ENCODE measurements around the gene PLXDC1. TPM values are rescaled to one million over a fixed set of nuclear protein-coding genes. Genes with fewer than 3 reads are reported as not detected.

Gene PLXDC1
- total and polyA plus RNA-seq, 2 of the 13 experiments (the other 11 are each of a cell fraction or from before 2014, with no cell fraction given): not detected

DNA sequence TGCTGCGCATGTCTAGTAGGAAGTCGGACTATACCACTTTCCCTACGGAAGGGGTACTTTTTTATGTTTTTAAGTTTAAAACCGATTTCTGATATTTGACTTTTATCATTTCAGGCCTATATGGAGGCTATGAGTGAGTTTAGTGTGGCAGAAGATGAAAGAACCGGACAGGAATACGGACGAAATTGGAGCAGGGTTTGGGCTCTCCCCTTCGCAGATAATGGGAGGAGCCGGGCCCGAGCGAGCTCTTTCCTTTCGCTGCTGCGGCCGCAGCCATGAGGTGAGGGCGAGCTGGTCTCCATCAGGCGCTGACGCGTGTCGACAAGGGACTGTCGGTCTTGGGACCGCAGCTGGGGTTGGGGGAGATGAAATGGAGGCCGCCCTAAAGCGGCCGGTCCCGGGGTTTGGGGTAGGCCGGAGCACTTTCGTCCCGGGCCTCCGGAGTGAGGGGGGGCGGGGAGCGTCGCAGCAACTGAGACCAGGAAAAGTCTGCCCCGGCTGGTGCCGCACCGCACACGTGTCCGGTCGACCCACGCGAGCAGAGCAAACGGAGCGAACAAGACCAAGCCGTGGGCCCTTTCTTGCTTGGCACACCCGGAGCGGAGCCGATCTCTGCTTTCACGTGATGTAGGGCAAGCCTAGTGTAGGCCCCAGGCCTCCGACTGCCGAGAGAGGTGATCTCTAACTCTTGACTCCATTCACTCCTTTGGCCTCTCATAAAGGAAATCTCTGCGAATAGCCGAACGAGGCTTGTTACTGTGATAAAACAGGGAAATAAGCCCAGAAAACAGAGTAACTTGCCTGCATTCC lies 48.8 kb upstream of the PLXDC1 start, which contains the start of gene RPL19 (continued):
- TF ChIP-seq, protein P1, sequence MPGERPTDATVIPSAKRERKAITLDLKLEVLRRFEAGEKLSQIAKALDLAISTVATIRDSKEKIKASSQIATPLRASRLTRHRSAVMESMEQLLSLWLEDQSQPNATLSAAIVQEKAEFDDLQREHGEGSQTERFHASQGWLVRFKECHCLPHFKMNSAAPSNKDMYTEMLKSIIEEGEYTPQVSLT (CRISPR knock-in tag; IDR thresholded peaks at IDR 0.05; ENCODE audit: borderline replicate concordance, low read depth): 0 out of 2 replicates have a peak, but pooled peaks have one; percentile 74
- TF ChIP-seq SMYD3 (CRISPR knock-in tag; IDR thresholded peaks at IDR 0.05): peak; percentile 30
- TF ChIP-seq, protein P2, sequence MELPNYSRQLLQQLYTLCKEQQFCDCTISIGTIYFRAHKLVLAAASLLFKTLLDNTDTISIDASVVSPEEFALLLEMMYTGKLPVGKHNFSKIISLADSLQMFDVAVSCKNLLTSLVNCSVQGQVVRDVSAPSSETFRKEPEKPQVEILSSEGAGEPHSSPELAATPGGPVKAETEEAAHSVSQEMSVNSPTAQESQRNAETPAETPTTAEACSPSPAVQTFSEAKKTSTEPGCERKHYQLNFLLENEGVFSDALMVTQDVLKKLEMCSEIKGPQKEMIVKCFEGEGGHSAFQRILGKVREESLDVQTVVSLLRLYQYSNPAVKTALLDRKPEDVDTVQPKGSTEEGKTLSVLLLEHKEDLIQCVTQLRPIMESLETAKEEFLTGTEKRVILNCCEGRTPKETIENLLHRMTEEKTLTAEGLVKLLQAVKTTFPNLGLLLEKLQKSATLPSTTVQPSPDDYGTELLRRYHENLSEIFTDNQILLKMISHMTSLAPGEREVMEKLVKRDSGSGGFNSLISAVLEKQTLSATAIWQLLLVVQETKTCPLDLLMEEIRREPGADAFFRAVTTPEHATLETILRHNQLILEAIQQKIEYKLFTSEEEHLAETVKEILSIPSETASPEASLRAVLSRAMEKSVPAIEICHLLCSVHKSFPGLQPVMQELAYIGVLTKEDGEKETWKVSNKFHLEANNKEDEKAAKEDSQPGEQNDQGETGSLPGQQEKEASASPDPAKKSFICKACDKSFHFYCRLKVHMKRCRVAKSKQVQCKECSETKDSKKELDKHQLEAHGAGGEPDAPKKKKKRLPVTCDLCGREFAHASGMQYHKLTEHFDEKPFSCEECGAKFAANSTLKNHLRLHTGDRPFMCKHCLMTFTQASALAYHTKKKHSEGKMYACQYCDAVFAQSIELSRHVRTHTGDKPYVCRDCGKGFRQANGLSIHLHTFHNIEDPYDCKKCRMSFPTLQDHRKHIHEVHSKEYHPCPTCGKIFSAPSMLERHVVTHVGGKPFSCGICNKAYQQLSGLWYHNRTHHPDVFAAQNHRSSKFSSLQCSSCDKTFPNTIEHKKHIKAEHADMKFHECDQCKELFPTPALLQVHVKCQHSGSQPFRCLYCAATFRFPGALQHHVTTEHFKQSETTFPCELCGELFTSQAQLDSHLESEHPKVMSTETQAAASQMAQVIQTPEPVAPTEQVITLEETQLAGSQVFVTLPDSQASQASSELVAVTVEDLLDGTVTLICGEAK (IDR thresholded peaks at IDR 0.05): no peak
- TF ChIP-seq, protein P2 (CRISPR knock-in tag; IDR thresholded peaks at IDR 0.05): peak; percentile 65
- TF ChIP-seq FLYWCH1 (CRISPR knock-in tag; IDR thresholded peaks at IDR 0.05): no peak
- TF ChIP-seq, protein P3, sequence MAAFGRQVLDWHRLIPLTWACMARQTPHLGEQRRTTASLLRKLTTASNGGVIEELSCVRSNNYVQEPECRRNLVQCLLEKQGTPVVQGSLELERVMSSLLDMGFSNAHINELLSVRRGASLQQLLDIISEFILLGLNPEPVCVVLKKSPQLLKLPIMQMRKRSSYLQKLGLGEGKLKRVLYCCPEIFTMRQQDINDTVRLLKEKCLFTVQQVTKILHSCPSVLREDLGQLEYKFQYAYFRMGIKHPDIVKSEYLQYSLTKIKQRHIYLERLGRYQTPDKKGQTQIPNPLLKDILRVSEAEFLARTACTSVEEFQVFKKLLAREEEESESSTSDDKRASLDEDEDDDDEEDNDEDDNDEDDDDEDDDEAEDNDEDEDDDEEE (CRISPR knock-in tag; IDR thresholded peaks at IDR 0.05): peak; percentile 97
- TF ChIP-seq CREB1 (IDR thresholded peaks at IDR 0.05): no peak; the same call in 1 of the 2 replicates
- no peak; the same call in 1 of the 2 replicates for TF ChIP-seq CREB1 (CRISPR knock-in tag; IDR thresholded peaks at IDR 0.05)
- no peak; the same call in 1 of the 2 replicates for TF ChIP-seq ZNF441 (CRISPR knock-in tag; IDR thresholded peaks at IDR 0.05; ENCODE audit: borderline replicate concordance)
- TF ChIP-seq, protein P4, sequence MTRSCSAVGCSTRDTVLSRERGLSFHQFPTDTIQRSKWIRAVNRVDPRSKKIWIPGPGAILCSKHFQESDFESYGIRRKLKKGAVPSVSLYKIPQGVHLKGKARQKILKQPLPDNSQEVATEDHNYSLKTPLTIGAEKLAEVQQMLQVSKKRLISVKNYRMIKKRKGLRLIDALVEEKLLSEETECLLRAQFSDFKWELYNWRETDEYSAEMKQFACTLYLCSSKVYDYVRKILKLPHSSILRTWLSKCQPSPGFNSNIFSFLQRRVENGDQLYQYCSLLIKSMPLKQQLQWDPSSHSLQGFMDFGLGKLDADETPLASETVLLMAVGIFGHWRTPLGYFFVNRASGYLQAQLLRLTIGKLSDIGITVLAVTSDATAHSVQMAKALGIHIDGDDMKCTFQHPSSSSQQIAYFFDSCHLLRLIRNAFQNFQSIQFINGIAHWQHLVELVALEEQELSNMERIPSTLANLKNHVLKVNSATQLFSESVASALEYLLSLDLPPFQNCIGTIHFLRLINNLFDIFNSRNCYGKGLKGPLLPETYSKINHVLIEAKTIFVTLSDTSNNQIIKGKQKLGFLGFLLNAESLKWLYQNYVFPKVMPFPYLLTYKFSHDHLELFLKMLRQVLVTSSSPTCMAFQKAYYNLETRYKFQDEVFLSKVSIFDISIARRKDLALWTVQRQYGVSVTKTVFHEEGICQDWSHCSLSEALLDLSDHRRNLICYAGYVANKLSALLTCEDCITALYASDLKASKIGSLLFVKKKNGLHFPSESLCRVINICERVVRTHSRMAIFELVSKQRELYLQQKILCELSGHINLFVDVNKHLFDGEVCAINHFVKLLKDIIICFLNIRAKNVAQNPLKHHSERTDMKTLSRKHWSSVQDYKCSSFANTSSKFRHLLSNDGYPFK (CRISPR knock-in tag; IDR thresholded peaks at IDR 0.05; ENCODE audit: borderline replicate concordance): peak; percentile 84; the same call in 1 of the 2 replicates
- TF ChIP-seq ETV6 (CRISPR knock-in tag; conservative IDR thresholded peaks at IDR 0.05): no peak; the same call in 1 of the 2 replicates
- TF ChIP-seq TBP (CRISPR knock-in tag; IDR thresholded peaks at IDR 0.05): no peak
- no peak for TF ChIP-seq ZNF562 (CRISPR knock-in tag; IDR thresholded peaks at IDR 0.05; ENCODE audit: borderline replicate concordance)
- no peak for TF ChIP-seq CHD2 (IDR thresholded peaks at IDR 0.05; ENCODE audit: low read depth, low read length)
